ENCODE results near the gene OR56A1. TPM values are rescaled to one million over a fixed set of nuclear protein-coding genes. Genes with fewer than 3 reads are reported as not detected.
A peak's percentile ranks its signal among the peaks of the same experiment; 100 is the strongest.

OR56A1 gene
- total RNA-seq, 1 experiment from 2014 or later = not detected

- Histone ChIP-seq H3K27me3 (ENCODE audit: control insufficient read depth, insufficient read depth, low read length) (peaks cover 5% of the 10 kb centered on the region), H3K27ac (ENCODE audit: low read length) (no peak overlapping the region), H3K36me3 (ENCODE audit: control insufficient read depth, insufficient read depth, low read length) (no peaks in the 10 kb centered on the region), H3K4me3 (ENCODE audit: low read depth in 2 of 2, low read length in 2 of 2) (no peak overlapping the region), H3K4me1 (ENCODE audit: control insufficient read depth, insufficient read depth, low read length) (no peaks in the 10 kb centered on the region), H3K9me3 (ENCODE audit: control insufficient read depth, insufficient read depth, low read depth, low read length) (no peaks in the 10 kb centered on the region; the same call in 1 of the 2 replicates)
- POLR2A ChIA-PET = no interaction called here
- TF ChIP-seq CTCF (IDR thresholded peaks at IDR 0.05) (no peak), TCF7L2 (IDR thresholded peaks at IDR 0.05; ENCODE audit: low read depth, low read length) (no peak), SIN3A (IDR thresholded peaks at IDR 0.05; ENCODE audit: borderline replicate concordance, insufficient read depth, low read depth, low read length) (no peak), POLR2AphosphoS5 (IDR thresholded peaks at IDR 0.05; ENCODE audit: low read depth, low read length) (no peak)
- TF ChIP-seq, protein P1, sequence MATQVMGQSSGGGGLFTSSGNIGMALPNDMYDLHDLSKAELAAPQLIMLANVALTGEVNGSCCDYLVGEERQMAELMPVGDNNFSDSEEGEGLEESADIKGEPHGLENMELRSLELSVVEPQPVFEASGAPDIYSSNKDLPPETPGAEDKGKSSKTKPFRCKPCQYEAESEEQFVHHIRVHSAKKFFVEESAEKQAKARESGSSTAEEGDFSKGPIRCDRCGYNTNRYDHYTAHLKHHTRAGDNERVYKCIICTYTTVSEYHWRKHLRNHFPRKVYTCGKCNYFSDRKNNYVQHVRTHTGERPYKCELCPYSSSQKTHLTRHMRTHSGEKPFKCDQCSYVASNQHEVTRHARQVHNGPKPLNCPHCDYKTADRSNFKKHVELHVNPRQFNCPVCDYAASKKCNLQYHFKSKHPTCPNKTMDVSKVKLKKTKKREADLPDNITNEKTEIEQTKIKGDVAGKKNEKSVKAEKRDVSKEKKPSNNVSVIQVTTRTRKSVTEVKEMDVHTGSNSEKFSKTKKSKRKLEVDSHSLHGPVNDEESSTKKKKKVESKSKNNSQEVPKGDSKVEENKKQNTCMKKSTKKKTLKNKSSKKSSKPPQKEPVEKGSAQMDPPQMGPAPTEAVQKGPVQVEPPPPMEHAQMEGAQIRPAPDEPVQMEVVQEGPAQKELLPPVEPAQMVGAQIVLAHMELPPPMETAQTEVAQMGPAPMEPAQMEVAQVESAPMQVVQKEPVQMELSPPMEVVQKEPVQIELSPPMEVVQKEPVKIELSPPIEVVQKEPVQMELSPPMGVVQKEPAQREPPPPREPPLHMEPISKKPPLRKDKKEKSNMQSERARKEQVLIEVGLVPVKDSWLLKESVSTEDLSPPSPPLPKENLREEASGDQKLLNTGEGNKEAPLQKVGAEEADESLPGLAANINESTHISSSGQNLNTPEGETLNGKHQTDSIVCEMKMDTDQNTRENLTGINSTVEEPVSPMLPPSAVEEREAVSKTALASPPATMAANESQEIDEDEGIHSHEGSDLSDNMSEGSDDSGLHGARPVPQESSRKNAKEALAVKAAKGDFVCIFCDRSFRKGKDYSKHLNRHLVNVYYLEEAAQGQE (IDR thresholded peaks at IDR 0.05; ENCODE audit: insufficient read depth in 1 of 2, low read depth in 2 of 2, low read length in 1 of 2) = no peak
- DNase-seq (ENCODE audit: low read depth, low spot score) (no peak), ATAC-seq (peak; percentile 56; the same call in 1 of the 2 replicates)
- BruUV-seq (replicated peaks) = no TSS peak
- intact Hi-C loops (cut with micrococcal nuclease; ENCODE audit: unreplicated experiment) = no loop called here
- in situ Hi-C loops (cut with HindIII; ENCODE audit: low pct_unique_long_range_greater_than_20kb, low sequenced_read_pairs) = no loop called here
- CTCF ChIA-PET = no interaction called here
These were observed 18.4 kb downstream of the OR56A1 start for GRCh38 chr11:6012035-6012668.

DNA sequence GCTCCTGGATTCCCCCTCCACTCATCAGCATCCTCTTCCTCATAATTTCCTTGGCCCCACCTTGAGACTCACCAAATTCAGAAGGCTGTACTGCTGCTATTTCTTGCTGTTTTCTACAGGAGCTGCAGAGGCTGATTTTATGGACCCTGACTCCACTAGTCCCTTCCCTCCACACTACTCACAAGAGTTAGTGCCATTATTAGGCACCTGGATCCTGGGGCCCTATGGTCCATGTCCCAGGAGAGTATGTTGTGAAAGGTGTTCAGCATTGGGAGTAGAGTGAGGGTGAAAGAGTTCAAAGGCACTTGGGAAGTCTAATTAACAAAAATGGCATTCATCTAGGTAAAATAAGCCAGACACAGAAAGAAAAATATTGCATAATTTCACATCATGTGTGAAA is 23.7 kb downstream of the OR56A1 start, which contains the start of gene OR56A4:
Gene OR56A4, minus strand, starts transcription at position 101 of the 400 bp plus-strand sequence. CDS start 3,954 bp downstream, outside the sequence.
- no peak for TF ChIP-seq CTCF (IDR thresholded peaks at IDR 0.05)
- TF ChIP-seq SIN3A (IDR thresholded peaks at IDR 0.05; ENCODE audit: borderline replicate concordance, insufficient read depth, low read depth, low read length) = no peak
- TF ChIP-seq TCF7L2 (IDR thresholded peaks at IDR 0.05; ENCODE audit: low read depth, low read length) = no peak
- TF ChIP-seq, protein P1 (IDR thresholded peaks at IDR 0.05; ENCODE audit: insufficient read depth in 1 of 2, low read depth in 2 of 2, low read length in 1 of 2) = no peak
- TF ChIP-seq POLR2AphosphoS5 (IDR thresholded peaks at IDR 0.05; ENCODE audit: low read depth, low read length) = no peak
- H3K4me3 ChIP-seq (ENCODE audit: low read depth in 2 of 2, low read length in 2 of 2) = no peak within 1 kb of the TSS
- in situ Hi-C loops (cut with HindIII; ENCODE audit: low pct_unique_long_range_greater_than_20kb, low sequenced_read_pairs) (no loop called here), intact Hi-C loops (cut with micrococcal nuclease; ENCODE audit: unreplicated experiment) (no loop called here)
- ChIA-PET POLR2A (no interaction called here), CTCF (no interaction called here)
- H3K27me3 ChIP-seq (ENCODE audit: control insufficient read depth, insufficient read depth, low read length) = peaks cover 14% of the 10 kb centered on the region
- no TSS peak for BruUV-seq (replicated peaks)
- H3K4me1 ChIP-seq (ENCODE audit: control insufficient read depth, insufficient read depth, low read length) = no peaks in the 10 kb centered on the region
- no peak for ATAC-seq
- DNase-seq (ENCODE audit: low read depth, low spot score) = no peak
- H3K27ac ChIP-seq (ENCODE audit: low read length) = no peak within 1 kb of the TSS
- H3K9me3 ChIP-seq (ENCODE audit: control insufficient read depth, insufficient read depth, low read depth, low read length) = no peaks in the 10 kb centered on the region
- no peaks in the 10 kb centered on the region for H3K36me3 ChIP-seq (ENCODE audit: control insufficient read depth, insufficient read depth, low read length)
